Measurements from ENCODE around the gene ZMYND19. TPM values are rescaled to one million over a fixed set of nuclear protein-coding genes. Genes with fewer than 3 reads are reported as not detected.

ZMYND19 gene
- total and polyA plus RNA-seq, 2 of the 8 experiments (the other 6 are each of a cell fraction or from before 2014, with no cell fraction given), result 42.4 to 58.7 TPM

- H2BK5ac ChIP-seq (ENCODE audit: low read depth, low read length), result no peak overlapping the region
- no peak overlapping the region for H3K4ac ChIP-seq (replicated peaks; ENCODE audit: insufficient read length, low read depth, low read length)
- H3K18ac ChIP-seq (ENCODE audit: extremely low read depth, low read length), result no peak overlapping the region; the same call in 1 of the 2 replicates
- ChIA-PET POLR2A (ENCODE audit: partially characterized antibody) (interaction anchor here (1.1 to 3.9 kb wide), 4 partner anchors 11 to 54 kb away, joined by 3 to 25 read pairs (median 4); partner anchors contain the start of gene EHMT1), CTCF (ENCODE audit: partially characterized antibody) (interaction anchor here (0.7 to 3.5 kb wide), 4 partner anchors 10 to 28 kb away, joined by 3 to 20 read pairs (median 5); no protein-coding TSS in a partner anchor)
- WGBS, 2 experiments (ENCODE audit: extremely low coverage in 1 of 2, insufficient coverage in 1 of 2, insufficient read length in 1 of 2, insufficient replicate concordance in 2 of 2, low coverage in 1 of 2, low lambda C conversion rate in 2 of 2, missing lambda C conversion rate in 1 of 2), result 84% methylated on average over 12 of the region's 13 CpGs; no CpG with 5 or more reads in 1 of the 2 experiments
- H3K4me2 ChIP-seq (ENCODE audit: insufficient read depth in 1 of 2, low read depth in 2 of 2, low read length in 2 of 2), result peak overlapping the region; percentile 42 to 78
- H3K14ac ChIP-seq (ENCODE audit: insufficient read length), result no peak overlapping the region
- no peak overlapping the region for H3K56ac ChIP-seq (replicated peaks; ENCODE audit: insufficient read length, low read depth, low read length)
- no peak overlapping the region for H2AFZ ChIP-seq (ENCODE audit: low read length)
- no peak overlapping the region for H4K5ac ChIP-seq (ENCODE audit: insufficient read length, low read depth, low read length)
- H2BK12ac ChIP-seq (ENCODE audit: low read depth, low read length), result no peak overlapping the region
- H3K27me3 ChIP-seq (replicated peaks in 1 of 4; ENCODE audit: control insufficient read depth in 3 of 4, extremely low read depth in 1 of 4, insufficient read depth in 3 of 4, low read length in 3 of 4), result peaks cover 0 to 9% (median 2%) of the 10 kb centered on the region in 4 experiments; a peak in 2 of 7 replicates
- no peak for TF ChIP-seq PHF8 (conservative IDR thresholded peaks at IDR 0.05; ENCODE audit: low read depth, low read length)
- TF ChIP-seq POLR2A (IDR thresholded peaks at IDR 0.05; ENCODE audit: control extremely low read depth in 1 of 2, low read depth in 2 of 2, low read length in 2 of 2), result no peak
- no peak for TF ChIP-seq CHD1 (IDR thresholded peaks at IDR 0.05; ENCODE audit: low read depth, low read length)
- H3K27ac ChIP-seq (ENCODE audit: low read depth, low read length), result no peak overlapping the region
- no peak overlapping the region for H2BK120ac ChIP-seq (replicated peaks; ENCODE audit: low read depth, low read length)
- DNase-seq (ENCODE audit: low read depth in 1 of 2, low spot score in 2 of 2), result no peak
- H2BK15ac ChIP-seq (ENCODE audit: low read length), result no peak overlapping the region
- peaks cover 9 to 19% of the 10 kb centered on the region in 2 experiments for H4K20me1 ChIP-seq (replicated peaks in 1 of 2; ENCODE audit: control insufficient read depth in 1 of 2, insufficient read depth in 2 of 2, low read length in 2 of 2)
- no peak overlapping the region for H3K9ac ChIP-seq (replicated peaks in 1 of 4; ENCODE audit: extremely low read depth in 1 of 4, low read depth in 3 of 4, low read length in 3 of 4)
- H2BK20ac ChIP-seq (ENCODE audit: low read length), result no peak overlapping the region
- H3K36me3 ChIP-seq (ENCODE audit: control insufficient read depth in 2 of 4, insufficient read depth in 4 of 4, low read length in 3 of 4), result no peaks in the 10 kb centered on the region
- peaks cover 4% of the 10 kb centered on the region; the same call in 1 of the 2 replicates for H3K23me2 ChIP-seq (ENCODE audit: low read depth, low read length)
- peak overlapping the region; percentile 53 for H4K8ac ChIP-seq (ENCODE audit: extremely low read depth, insufficient read depth, low read length)
- H2AK5ac ChIP-seq (ENCODE audit: low read depth, low read length), result no peak overlapping the region
- no peaks in the 10 kb centered on the region for H3K79me1 ChIP-seq (ENCODE audit: low read depth, low read length)
- H3K4me3 ChIP-seq (ENCODE audit: extremely low read depth in 1 of 4, insufficient read depth in 2 of 4, low read depth in 3 of 4, low read length in 4 of 4), result peak overlapping the region in 3 of 4 experiments; percentile 74 to 85 (median 84); a peak in 6 of 8 replicates
- no peak for FAIRE-seq
- H3K79me2 ChIP-seq (ENCODE audit: control insufficient read depth in 1 of 2, insufficient read depth in 2 of 2, low read length in 2 of 2), result peaks cover 0 to 7% of the 10 kb centered on the region in 2 experiments; a peak in 1 of 4 replicates
- H3K4me1 ChIP-seq (replicated peaks in 1 of 4; ENCODE audit: control insufficient read depth in 3 of 4, insufficient read depth in 4 of 4, low read length in 3 of 4), result peaks cover 0 to 19% (median 10%) of the 10 kb centered on the region in 4 experiments; a peak in 6 of 7 replicates
- H3K9me3 ChIP-seq (ENCODE audit: insufficient read depth in 2 of 2, low read depth in 1 of 2, low read length in 1 of 2), result no peaks in the 10 kb centered on the region
- H4K91ac ChIP-seq (replicated peaks; ENCODE audit: insufficient read length, low read length), result no peak overlapping the region
- H3K23ac ChIP-seq (ENCODE audit: insufficient read length), result no peak overlapping the region
Measured at GRCh38 chr9:137606734-137607138, 16.4 kb upstream of the ZMYND19 start.

All from H1 (cell line).